GM21619 (cell line): ENCODE results near the gene UBE3B.

ENCODE experiments used
- ATAC-seq: cut with Tn5 transposase; IDR thresholded peaks from one replicate; pipeline ENCODE4 v1.9.1; 2021; ENCODE audit not compliant: unreplicated experiment

UBE3B gene

DNA sequence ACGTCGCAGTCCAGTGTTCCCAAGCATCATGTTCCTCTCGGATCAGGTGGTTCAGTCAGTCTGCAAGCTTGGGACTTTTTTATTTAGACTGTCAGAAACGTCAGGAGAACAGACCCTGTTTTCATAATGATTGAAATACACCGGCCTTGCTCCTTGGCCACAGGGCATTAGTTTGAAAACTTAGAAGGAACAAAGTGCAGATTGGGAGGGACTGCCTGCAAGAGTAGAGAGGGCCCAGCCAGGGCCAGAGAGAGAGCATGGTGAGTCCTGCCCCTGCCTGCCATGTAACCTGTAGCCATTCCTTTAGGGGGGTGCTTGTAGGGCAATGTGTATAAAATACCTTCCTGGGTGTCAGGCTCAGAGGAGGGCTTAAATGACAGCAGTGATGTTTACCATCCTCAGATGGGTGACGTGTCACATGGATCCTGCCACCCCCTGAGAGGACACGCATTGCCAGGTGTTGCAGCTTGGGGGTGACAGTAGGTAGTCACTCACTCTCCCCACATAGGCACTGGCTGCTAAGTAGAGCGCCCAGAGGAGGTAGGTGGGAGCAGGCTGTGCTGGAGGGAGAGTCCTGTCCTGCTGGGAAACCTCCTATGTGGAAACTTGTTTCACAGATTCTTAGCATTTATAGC, 50.2 kb downstream of the UBE3B start:
- ATAC-seq: no peak

DNA sequence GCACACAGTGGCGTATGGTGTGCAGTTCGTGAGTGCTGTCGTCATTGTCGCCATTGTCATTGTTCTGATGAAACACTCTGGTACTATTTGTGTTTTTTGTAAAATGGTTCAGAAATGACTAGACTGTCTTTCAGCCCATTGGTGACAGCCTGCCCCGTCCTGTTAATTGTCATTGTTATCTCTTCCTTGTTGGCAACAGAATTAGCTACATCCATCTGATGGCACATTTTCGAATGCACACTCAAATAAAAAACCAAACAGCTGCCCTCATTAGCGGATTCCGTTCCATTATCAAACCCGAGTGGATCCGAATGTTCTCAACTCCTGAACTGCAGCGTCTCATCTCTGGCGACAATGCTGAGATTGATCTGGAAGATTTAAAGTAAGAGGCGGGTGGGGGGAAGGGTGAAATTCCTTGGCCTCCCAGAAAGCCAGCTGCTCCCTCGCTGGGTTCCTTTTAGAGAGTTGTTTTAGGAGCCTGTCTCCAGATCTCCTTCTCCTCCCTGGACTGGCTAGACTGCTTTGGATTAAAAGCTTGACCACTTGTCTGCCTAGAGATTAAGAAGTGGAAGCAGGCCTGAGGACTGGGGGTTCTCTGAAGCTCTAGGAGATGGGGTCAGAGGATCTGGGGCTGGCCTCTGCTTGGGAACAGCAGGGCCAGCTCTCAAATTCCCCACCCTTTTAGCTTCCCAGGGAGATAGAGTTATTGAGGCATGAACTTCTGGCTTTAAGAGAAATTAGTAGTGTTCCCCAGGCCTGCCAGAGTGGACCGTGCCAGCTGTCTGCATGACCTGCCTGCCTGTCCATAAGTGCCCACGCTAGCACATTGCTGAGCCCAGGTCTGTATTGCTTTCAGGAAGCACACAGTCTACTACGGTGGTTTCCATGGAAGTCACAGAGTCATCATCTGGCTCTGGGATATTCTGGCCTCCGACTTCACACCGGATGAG, 52.5 kb downstream of the UBE3B start:
- ATAC-seq: no peak

DNA sequence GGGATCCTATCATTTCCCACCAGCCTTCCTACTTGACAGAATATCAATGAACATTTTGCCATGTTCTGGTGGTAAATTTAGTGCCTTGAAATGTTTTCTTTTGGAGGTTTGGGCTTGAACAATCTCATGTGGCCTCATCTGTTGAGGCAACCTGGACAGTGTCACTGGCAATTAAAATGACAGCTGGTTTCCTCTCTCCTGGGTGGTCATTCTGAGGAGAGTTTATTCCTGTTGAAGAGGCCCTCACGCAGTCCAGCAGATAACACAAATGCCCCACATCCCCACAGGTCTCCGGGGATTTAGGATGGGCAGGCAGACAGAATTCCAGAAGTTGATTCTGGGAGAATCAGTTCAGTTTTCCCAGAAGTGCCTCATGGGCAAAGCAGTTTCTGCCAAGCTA, 54.0 kb downstream of the UBE3B start:
- ATAC-seq: no peak

DNA sequence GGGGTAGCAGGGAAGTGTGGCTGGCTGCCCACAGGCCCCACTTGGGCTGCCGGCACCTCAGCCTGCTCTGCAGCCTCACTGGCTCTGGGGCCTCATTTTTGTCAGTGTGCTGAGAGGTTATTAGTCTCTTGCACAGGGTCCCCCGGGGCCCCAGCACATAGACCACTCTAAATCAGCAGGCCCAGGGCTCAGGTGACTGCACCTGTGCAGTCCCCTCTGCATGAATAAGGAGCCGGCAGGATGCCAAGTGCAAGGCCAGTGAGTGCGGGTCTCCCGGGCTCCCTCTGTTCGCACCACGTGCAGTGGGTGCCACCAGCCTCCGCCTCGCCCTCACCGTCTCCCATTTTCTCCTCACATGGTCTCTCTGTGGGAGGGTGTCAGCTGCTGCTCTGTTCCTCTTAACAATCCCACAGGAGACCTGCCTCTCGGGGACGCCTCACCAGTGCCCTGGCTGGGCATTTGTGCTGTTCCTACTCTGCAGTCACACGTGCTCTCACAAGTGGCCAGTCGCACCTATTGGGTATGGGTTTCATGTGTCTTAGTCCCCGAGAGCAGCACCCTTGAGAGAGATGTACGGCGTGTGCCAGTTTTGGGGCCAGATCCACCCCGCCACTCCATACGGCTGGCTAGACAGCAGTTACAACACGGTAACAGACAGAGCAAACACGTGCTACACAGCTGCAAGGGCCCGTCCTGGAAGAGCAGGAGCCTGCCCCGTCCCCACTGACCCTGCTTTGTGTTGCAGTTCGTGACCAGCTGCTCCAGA, 55.5 kb downstream of the UBE3B start:
- no peak for ATAC-seq

DNA sequence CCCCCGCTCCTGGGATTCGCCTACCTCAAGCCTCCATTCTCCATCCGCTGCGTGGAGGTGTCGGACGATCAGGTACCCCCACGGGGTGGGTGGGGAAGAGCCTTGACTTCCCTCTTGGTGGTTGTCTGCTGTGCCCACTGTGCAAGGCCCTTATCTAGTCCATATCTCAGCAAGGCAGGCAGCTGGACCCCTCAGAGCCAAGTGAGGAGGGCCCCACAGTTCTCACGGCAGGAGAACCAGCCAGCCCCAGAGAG, 56.0 kb downstream of the UBE3B start:
- ATAC-seq: no peak

DNA sequence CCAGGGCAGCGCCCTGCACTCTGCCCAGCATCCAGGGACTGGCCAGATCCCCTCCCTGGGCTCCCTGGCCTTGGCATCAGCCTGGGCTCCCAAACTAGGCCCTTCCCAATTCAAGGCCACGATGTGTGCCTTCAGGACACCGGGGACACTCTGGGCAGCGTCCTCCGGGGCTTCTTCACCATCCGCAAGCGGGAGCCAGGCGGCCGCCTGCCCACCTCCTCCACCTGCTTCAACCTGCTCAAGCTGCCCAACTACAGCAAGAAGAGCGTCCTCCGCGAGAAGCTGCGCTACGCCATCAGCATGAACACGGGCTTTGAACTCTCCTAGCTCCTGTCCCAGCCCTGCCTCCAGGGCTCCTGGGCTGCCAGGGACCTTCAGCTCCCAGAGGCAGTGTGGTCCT, 57.0 kb downstream of the UBE3B start:
- no peak for ATAC-seq

DNA sequence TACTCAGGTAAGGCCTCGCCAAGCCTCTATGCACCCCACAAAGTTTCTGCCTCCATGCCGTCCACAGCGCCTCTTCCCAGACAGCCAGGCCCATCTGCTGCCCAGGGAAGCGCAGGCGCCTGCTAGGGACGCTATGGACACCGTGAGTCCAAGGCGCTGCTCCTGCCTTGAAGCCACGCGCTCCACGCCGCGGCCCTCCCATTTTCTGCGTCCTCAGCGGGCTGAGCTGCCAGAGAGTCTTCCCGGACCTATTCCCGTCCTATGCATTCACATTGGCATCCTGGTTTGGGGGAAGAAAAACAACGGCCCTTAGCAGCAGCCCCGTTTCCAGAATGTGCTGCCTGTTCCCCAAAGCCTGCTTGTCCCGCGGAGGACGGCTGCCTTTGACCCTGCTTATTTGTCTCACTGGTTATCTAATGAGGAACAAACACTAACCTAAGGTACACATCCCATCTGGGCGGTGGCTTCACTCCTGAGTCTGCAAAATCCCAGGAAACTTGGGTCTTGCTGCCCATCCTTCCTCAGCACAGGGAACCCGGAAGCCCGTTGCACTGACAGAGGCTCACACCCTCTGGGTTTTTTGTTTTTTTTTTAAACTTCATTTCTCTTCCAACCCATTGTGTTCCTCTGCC, 57.9 kb downstream of the UBE3B start:
- ATAC-seq: no peak

DNA sequence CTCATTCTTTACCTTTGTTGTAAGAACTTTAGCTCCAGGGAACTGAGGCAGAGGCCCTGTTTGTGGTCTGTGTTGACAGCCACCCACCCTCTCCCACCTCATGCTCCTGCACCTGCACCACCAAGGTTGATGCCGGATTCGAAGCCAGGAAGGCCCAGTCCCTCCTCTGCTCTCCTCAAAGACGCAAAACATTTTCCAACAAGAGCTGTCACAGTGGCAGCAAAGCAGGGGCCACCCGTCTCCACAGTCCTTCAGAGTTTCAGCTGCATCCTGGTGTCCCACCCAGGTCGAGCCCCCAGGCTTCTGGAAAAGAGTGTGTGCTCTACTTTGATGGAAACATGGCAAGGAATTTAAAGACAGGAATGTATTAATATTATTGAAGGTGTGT, 58.4 kb downstream of the UBE3B start:
- ATAC-seq: no peak

DNA sequence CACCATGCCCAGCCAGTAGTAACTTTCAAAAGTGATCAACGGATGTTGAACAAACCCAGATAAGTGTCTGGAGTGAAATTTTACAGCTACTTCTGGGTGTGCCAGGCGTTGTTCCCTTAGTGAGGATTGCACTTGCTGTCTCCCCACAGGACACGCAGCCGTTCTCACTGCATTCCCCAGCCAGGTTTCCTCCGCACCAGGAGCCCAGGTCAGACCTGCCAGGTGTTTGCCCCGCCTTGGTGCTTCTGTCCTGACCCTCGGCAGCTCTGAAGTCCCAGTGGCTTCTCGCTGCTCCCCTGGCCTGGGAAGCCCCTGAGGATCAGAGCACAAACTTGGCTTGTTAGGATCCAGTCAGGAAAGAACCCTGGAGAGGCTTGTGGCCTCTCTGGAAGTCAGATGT, 59.7 kb downstream of the UBE3B start:
- no peak for ATAC-seq

DNA sequence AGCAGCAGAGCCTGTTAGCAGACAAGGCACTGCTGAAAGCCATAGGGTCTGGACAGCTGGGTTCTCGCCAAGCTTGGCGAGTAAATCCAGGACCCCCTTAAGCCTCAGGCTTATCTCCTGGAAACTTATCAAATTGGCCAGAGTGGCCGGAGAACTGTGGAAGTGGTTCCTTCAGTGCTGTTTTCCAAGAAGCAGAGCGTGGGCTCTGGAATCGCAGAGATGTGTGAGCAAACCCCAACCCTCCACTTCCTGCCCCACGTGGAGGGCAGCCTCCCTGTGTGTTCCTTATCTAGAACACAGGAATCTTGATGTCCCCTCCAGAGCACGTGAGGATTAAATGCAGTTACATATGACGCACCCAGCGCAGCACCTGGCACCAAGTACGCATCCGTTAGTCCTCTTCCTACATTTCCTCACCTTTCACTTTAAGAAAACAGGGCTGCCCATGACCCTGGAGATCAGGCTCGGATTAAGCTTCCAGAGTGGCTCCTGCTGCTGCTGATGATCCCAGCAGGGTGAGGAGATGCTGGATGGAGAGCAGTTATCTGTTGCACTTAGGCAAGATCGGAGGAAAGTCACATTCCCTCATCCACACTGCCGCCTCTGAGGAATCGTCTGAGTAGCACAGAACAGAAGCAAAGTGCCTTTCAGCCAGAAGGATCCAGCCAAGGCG, 60.9 kb downstream of the UBE3B start:
- no peak for ATAC-seq

DNA sequence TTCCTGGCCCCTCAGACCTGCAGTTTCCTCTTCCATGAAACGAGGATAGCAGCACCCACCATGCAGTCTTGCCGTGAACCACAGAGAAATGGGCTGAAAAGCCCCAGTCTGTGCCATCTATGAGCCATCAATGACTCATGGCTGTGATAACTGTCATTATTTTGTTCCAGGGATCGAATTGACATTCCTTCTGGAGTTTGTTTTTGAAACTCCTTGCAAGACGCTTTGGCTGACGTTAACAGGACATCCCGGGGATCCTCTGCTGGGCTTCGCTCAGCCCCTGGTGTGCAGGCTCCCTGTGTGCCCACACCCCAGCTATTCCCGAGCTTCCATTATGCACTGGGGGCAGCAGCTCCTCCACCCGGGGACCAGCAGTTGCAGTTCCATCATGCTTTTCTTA, 62.1 kb downstream of the UBE3B start:
- no peak for ATAC-seq

DNA sequence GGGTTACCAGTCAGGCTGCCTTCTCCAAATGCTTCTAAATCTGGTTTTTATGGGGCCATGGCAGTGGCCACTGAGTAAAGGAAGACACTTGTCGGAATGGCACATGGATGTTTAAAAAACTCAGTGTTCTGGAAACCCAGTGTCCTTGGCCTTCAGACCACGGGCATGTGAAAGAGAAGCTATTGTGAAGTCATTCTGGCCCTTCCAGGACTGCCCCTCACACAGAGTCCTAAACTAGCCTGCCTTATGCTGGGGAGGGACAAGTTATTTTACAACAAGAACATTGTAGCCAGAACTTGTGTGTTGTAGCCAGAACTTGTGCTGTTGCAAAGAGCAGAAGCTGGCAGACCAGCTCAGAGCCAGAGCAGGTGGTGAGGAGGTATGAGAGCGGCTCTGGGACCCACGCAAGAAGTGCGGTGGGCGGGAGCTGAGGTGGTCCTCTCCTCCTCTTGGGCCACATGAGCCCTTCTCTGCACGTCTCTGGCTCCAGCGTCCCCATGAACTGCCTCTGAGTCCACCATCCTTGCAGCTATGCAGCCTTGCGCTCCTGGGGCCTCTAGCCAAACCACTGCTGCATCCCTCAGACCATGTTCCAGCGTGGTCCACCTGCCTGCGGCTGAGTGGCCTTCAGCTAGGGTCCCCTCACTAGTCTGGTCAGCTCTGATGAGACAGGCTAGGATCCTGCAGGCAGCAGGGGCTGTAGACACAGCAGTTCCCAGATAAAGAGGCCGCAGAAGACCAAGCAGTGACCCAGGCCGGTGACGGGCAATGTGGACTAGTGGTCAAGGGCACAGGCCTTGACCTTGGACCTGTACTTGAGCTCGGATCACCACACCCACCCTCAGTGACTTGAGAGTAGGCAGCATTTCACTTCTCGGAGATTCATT, 63.3 kb downstream of the UBE3B start:
- ATAC-seq: no peak

DNA sequence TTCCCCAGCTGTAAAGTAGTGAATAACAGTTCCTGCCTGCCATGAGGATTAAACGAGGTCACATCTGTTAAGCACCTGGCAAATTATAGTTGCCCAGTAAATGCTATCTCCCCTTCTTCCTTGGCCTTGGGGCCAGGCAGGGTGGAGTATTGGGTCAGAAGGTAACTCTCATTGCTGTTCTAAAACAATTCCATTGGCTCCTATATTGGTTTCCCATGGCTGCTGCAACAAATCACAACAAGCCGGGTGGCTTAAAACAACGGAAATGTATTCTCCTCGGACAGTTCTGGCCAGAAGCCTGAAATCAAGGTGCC, 63.9 kb downstream of the UBE3B start:
- ATAC-seq: no peak

DNA sequence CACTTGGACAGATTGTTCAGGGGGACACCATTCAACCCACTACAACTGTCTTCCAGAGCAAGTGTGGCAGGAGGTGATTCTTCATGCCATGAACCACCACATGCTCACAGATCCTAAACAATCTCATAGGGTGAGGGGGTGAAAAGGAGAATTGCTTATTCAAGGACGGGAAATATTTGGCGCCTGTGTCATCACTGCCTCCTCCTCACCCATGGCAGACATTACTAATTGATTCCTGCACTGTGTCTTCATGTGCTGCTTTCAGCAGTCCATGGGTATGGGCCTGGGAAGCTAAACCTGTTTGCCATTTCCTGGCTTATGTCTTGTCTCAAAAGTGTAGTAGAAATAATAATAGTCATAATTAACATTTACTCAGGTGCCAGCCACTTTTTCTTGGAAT, 64.6 kb downstream of the UBE3B start:
- no peak for ATAC-seq

DNA sequence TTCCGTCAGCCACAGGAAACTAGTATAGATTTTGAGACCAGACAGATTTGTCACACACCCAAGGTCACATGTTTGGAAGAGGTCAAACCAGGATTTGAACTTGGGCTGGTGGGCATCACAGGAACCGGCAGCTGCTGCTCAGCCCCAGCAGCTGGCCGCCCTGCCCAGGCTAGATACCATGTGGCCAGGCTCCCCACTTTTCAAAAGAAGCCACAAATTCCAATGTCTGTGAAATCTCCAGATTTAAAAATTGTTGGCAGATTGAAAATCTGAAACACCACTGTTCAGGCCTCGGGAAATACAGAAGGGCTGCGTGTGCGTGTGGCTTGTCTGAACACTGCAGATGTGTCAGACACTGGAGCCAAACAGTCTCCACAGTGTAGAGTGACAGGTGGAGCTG, 65.4 kb downstream of the UBE3B start:
- ATAC-seq: no peak

DNA sequence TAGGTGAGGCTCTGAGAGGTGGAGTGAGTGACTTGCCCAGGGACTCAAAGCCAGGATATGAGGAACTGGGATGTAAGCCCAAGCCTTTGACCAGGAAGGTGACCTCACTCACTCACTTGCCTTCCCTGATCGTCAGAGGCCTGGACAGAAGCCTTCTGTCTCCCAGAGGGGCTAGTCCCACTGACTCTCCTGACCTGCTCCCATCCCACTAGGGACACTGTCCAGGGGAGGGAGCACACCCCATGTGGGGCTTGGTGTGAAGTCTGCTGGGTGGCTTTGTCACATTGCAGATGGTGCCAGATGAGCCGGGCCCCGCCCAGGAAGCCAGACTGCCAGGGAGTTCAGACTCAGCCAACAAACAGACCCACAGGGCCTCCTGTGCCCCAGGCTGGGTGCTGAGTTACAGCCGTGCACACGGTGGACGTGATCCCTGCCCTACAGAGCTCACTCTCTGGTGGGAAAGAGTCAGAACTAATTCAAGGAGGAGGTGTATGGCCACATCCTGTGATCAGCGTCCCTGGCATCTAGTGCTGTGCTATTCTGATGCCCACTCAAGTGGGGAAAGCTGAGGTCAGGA, 67.6 kb downstream of the UBE3B start:
- no peak for ATAC-seq

DNA sequence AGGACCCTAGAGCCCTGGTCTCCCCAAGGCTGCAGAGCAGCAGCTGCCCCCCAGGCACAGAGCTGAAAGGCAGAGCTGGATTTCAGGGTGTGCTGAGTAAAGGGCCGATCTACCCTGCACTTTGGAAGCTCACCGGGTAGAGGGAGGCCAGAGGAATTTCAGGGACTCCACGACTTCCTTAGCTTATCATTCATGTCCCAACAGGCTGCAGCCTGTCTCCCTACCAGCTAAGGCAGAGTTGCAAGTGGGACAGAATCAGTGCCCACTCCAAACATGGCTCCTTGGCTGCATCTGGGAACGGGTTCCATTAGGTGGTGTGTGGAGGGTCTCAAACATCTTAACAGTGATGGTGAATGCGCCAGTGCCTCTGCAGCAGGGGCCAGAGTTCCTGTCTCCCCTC, 68.4 kb downstream of the UBE3B start:
- ATAC-seq: no peak

DNA sequence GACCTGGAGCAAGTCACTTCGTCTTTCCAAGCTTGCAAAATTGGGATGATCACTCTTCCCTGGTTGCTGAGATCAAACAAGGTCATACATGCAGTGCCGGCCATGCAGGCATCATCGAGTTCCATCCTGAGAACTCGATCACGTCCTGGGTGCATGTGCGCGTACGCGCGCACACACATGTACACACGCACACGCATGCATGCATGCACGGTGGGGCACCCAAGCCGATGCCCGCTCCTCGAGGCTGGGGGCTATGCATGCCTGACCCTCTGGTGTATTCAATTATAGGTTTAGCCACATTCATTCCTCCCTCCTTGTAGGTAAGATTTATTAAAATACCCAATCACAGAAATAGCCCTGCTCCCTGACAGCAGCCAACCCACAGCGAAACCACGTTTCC, 69.9 kb downstream of the UBE3B start:
- no peak for ATAC-seq

DNA sequence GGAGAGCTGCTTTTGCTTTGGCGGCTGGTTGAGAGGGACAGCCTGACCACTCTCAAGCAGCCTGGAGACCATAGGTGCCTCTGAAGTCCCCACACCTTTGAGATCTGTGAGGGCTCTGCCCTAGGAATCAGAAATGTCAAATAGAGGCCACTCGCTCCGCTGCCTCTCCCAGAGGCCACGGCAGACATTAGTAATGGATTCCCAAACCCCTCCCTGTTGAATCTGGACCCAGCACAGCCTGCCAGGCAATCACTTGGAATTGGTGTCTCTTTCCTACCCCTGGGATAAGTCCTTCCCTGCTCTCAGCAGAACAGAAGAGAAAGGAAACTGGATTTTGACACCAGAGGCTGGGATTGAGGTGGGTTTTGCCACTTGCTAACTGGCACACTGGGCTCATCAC, 70.8 kb downstream of the UBE3B start:
- no peak for ATAC-seq
